GM12878 (cell line): ENCODE data around the gene PREX1. TPM values are rescaled to one million over a fixed set of nuclear protein-coding genes. Genes with fewer than 3 reads are reported as not detected.

Source experiments
- ATAC-seq: fragments of 200-7000 bp; cut with Tn5 transposase; 3 replicates; pipeline ENCODE4 v1.9.1; 2020; ENCODE audit warnings: mild to moderate bottlenecking, moderate library complexity
- BruUV-seq: library from RNA; stranded (reverse); fragments of 400-500 nt; replicated peaks from 2 replicates; lab custom pipeline; 2021; lab: Mats Ljungman, UMichigan
- CTCF ChIA-PET: fragments of 300-600 bp; sonication (Branson Sonifier 250); formaldehyde crosslinking; extraction: SDS; loops from one replicate; lab custom pipeline; 2021; ENCODE audit warnings: inconsistent platforms; lab: Yijun Ruan, JAX
- POLR2A ChIA-PET: fragments of 350-600 bp; formaldehyde crosslinking; extraction: SDS; loops from one replicate; lab custom pipeline; 2021; ENCODE audit warnings: inconsistent platforms; lab: Charles Lee
- RAD21 ChIA-PET: fragments of 300-600 bp; sonication (Branson Sonifier 250); formaldehyde crosslinking; loops from one replicate; lab custom pipeline; 2023; ENCODE audit warnings: antibody characterized with exemption; ENCODE audit not compliant: unreplicated experiment; lab: Charles Lee
- SMC1A ChIA-PET: fragments of 300-600 bp; sonication (Branson Sonifier 250); formaldehyde crosslinking; loops from one replicate; lab custom pipeline; 2023; ENCODE audit not compliant: unreplicated experiment, uncharacterized antibody; lab: Charles Lee
- DNase-seq: peaks from one replicate; pipeline ENCODE4 v3.0.0-alpha.2; 2011; ENCODE audit warnings: low read depth, low spot score
- FAIRE-seq: peaks from 3 replicates; lab custom pipeline; 2011; peaks lifted over from hg19 to GRCh38; lab: Jason Lieb, UNC
- H2AFZ ChIP-seq: 2 replicates; pipeline ENCODE4 v1.6.0; 2011; ENCODE audit warnings: low read depth, low read length, control low read depth; ENCODE audit not compliant: control insufficient read depth
- H3K27ac ChIP-seq: 2 replicates; pipeline ENCODE4 v1.5.1; 2011; ENCODE audit warnings: control low read depth; ENCODE audit not compliant: control insufficient read depth, insufficient read depth
- H3K27me3 ChIP-seq, 2 experiments: replicated peaks in 1 of 2; 2 replicates each; pipeline versions ENCODE4 v1.6.0 to v1.6.1; 2011; ENCODE audit warnings: low read length in 1 of 2; ENCODE audit not compliant: control insufficient read depth in 2 of 2, insufficient read depth in 2 of 2
- H3K36me3 ChIP-seq, 2 experiments: 2 replicates each; pipeline ENCODE4 v1.5.1; 2011; ENCODE audit warnings: low read length in 1 of 2; ENCODE audit not compliant: control insufficient read depth in 2 of 2, insufficient read depth in 2 of 2
- H3K4me1 ChIP-seq: 2 replicates; pipeline ENCODE4 v1.6.1; 2011; ENCODE audit warnings: mild to moderate bottlenecking, low read length, moderate library complexity, mixed read lengths; ENCODE audit not compliant: control insufficient read depth, insufficient read depth
- H3K4me2 ChIP-seq: 2 replicates; pipeline ENCODE4 v1.6.0; 2011; ENCODE audit warnings: control low read depth; ENCODE audit not compliant: control insufficient read depth, insufficient read depth
- H3K4me3 ChIP-seq: fragments of 200-600 bp; sonication (generic); 2 replicates; pipeline ENCODE4 v1.5.1; 2016
- H3K79me2 ChIP-seq: 2 replicates; pipeline ENCODE4 v1.6.0; 2011; ENCODE audit warnings: low read length; ENCODE audit not compliant: control insufficient read depth, insufficient read depth
- H3K9ac ChIP-seq: 2 replicates; pipeline ENCODE4 v1.8.0; 2011; ENCODE audit warnings: low read length, control low read depth, mixed read lengths; ENCODE audit not compliant: control insufficient read depth, insufficient read depth
- H3K9me3 ChIP-seq: replicated peaks from 3 replicates; pipeline ENCODE4 v1.5.1; 2011; ENCODE audit warnings: mild to moderate bottlenecking, low read length; ENCODE audit not compliant: control insufficient read depth, insufficient read depth
- H4K20me1 ChIP-seq: 2 replicates; pipeline ENCODE4 v1.6.0; 2011; ENCODE audit not compliant: control insufficient read depth, insufficient read depth
- BRCA1 ChIP-seq: IDR thresholded peaks from 2 replicates; pipeline ENCODE4 v1.6.1; 2011; ENCODE audit warnings: low read depth, low read length, improper control_type of control experiment
- CEBPZ ChIP-seq: fragments of 150-350 bp; IDR thresholded peaks from 2 replicates; pipeline ENCODE4 v1.6.1; 2016; ENCODE audit warnings: low read depth, low read length
- NR2C2 ChIP-seq: IDR thresholded peaks from 2 replicates; pipeline ENCODE4 v1.6.1; 2011; ENCODE audit warnings: borderline replicate concordance, low read depth; ENCODE audit not compliant: control insufficient read depth, insufficient read length
- PAX8 ChIP-seq: fragments of 450-650 bp; IDR thresholded peaks from 2 replicates; pipeline ENCODE4 v1.6.1; 2017; ENCODE audit warnings: mild to moderate bottlenecking, moderate library complexity
- TBL1XR1 ChIP-seq: IDR thresholded peaks from 2 replicates; pipeline ENCODE4 v1.6.1; 2012; ENCODE audit warnings: low read depth, low read length, improper control_type of control experiment
- WGBS: methylation state at CpG from one replicate; pipeline ENCODE4 v1.1.6; 2016; ENCODE audit warnings: low lambda C conversion rate; ENCODE audit not compliant: insufficient replicate concordance, insufficient coverage; ENCODE audit errors: missing lambda C conversion rate; 5-methylcytosine and 5-hydroxymethylcytosine counted together
- in situ Hi-C: fragments of 300-500 bp; cut with MboI; formaldehyde crosslinking; loops from 9 replicates; pipeline ENCODE4 v1.14.3; 2018; ENCODE audit warnings: mixed read lengths
- intact Hi-C: fragments of 100-400 bp; cut with micrococcal nuclease; formaldehyde crosslinking; loops from one replicate; pipeline ENCODE4 v1.14.2; 2022; ENCODE audit not compliant: unreplicated experiment
- polyA plus RNA-seq, 11 experiments: library from polyadenylated mRNA; depleted of rRNA in 4 of 11; unstranded in 6 of 11; stranded (reverse) in 5 of 11; fragments of >200 nt; fragmentation: Nextera tagmentation in 4 of 11; fragmentation: Illumina TruSeq in 1 of 11; extraction: Ambion mirVana in 4 of 11; extraction: Trizol in 1 of 11; gene quantifications; 1 replicate in 1 of 11; 2 replicates in 10 of 11; pipeline versions ENCODE4 v1.2.1 to v1.2.3, GENCODE V29; 2011 to 2016; ENCODE audit warnings: inconsistent platforms in 2 of 11, missing spikeins in 2 of 11, low read depth in 1 of 11
- total RNA-seq, 4 experiments: library from RNA; depleted of rRNA in 3 of 4; stranded (reverse); fragments of >200 nt in 3 of 4; fragmentation: Illumina TruSeq in 1 of 4; extraction: Trizol in 1 of 4; gene quantifications; 2 replicates each; pipeline versions ENCODE4 v1.2.1 to v1.2.3, GENCODE V29; 2013 to 2021

The PREX1 gene
- total and polyA plus RNA-seq, 10 of the 15 experiments (the other 5 are each of a cell fraction or from before 2014, with no cell fraction given): 2.6 to 114 (median 38.9) TPM

- Histone ChIP-seq H3K4me3 (no peak overlapping the region), H2AFZ (no peak overlapping the region), H4K20me1 (no peaks in the 10 kb centered on the region), H3K4me1 (no peaks in the 10 kb centered on the region), H3K9me3 (no peaks in the 10 kb centered on the region), H3K36me3 (peaks cover 27 to 41% of the 10 kb centered on the region in 2 experiments; a peak in 3 of 4 replicates), H3K27ac (no peak overlapping the region), H3K79me2 (no peaks in the 10 kb centered on the region), H3K4me2 (no peak overlapping the region), H3K27me3 (no peaks in the 10 kb centered on the region), H3K9ac (no peak overlapping the region)
- ChIA-PET SMC1A (interaction anchor here (1.0 to 9.0 kb wide), 3 partner anchors 23 to 248 kb away, joined by 3 to 154 read pairs (median 3); no protein-coding TSS in a partner anchor), CTCF (interaction anchor here (1.0 to 5.2 kb wide), 4 partner anchors 166 to 257 kb away, joined by 3 to 42 read pairs (median 20); partner anchors contain the start of gene PREX1), RAD21 (interaction anchor here (5.6 kb wide), 1 partner anchor 248 kb away, joined by 139 read pairs; no protein-coding TSS in a partner anchor), POLR2A (no interaction called here)
- FAIRE-seq (no peak), ATAC-seq (no peak), DNase-seq (no peak)
- BruUV-seq: no TSS peak
- intact Hi-C loops (loop anchor here (10.0 kb wide), 1 partner anchor 305 kb away; no protein-coding TSS in a partner anchor), in situ Hi-C loops (loop anchor here (5.0 kb wide), 1 partner anchor 247 kb away; no protein-coding TSS in a partner anchor)
- 87% methylated on average over 8 of the region's 8 CpGs for WGBS
- TF ChIP-seq PAX8: no peak
- TF ChIP-seq BRCA1: no peak
- TF ChIP-seq CEBPZ: no peak
- no peak for TF ChIP-seq NR2C2
- no peak for TF ChIP-seq TBL1XR1
Observed at GRCh38 chr20:48659858-48660257, 167.9 kb downstream of the PREX1 start.
